Vagina (tissue), 2 donors: ENCODE results near the gene HEMK1. TPM values are rescaled to one million over a fixed set of nuclear protein-coding genes. Genes with fewer than 3 reads are reported as not detected.

ENCODE experiments used
- DNase-seq, 2 donors: peaks; one replicate each; pipeline ENCODE4 v3.0.0-alpha.2; 2017; ENCODE audit errors: extremely low spot score in 2 of 2
- H3K27ac ChIP-seq: fragments of 200-600 bp; sonication (generic); one replicate; pipeline ENCODE4 v1.5.1; 2019
- H3K27me3 ChIP-seq: fragments of 200-600 bp; sonication (generic); one replicate; pipeline ENCODE4 v1.5.1; 2019
- H3K36me3 ChIP-seq, 2 donors: fragments of 200-600 bp; sonication (generic); one replicate each; pipeline ENCODE4 v1.5.1; 2017 to 2019
- H3K4me1 ChIP-seq: fragments of 200-600 bp; sonication (generic); one replicate; pipeline ENCODE4 v1.5.1; 2019
- H3K4me3 ChIP-seq, 2 donors: fragments of 200-600 bp; sonication (generic); 1 replicate in 1 of 2; 2 replicates in 1 of 2; pipeline ENCODE4 v1.5.1; 2016 to 2019
- H3K9me3 ChIP-seq: fragments of 200-600 bp; sonication (generic); one replicate; pipeline ENCODE4 v1.5.1; 2019
- POLR2A ChIP-seq, 2 donors: fragments of 450-650 bp; IDR thresholded peaks; one replicate each; pipeline ENCODE4 v1.6.1; 2017; ENCODE audit warnings: antibody characterized with exemption in 2 of 2, mild to moderate bottlenecking in 2 of 2, moderate library complexity in 2 of 2
- POLR2AphosphoS5 ChIP-seq, 2 donors: sonication (generic); formaldehyde crosslinking; IDR thresholded peaks; one replicate each; pipeline ENCODE4 v1.9.0; 2017; ENCODE audit warnings: antibody characterized with exemption in 2 of 2, mild to moderate bottlenecking in 2 of 2, low read depth in 1 of 2; ENCODE audit not compliant: insufficient read depth in 1 of 2
- intact Hi-C: fragments of 100-400 bp; cut with DNase I; formaldehyde crosslinking; loops from one replicate; pipeline ENCODE4 v1.15.1; 2023
- total RNA-seq: library from RNA; depleted of rRNA; stranded (reverse); fragments of >200 nt; gene quantifications from one replicate; pipeline ENCODE4 v1.2.3, GENCODE V29; 2016
- TF ChIP-seq, protein P1 (sequence below), 3 experiments: fragments of 450-650 bp in 2 of 3; fragments of 200-600 bp in 1 of 3; sonication (generic) in 1 of 3; IDR thresholded peaks; one replicate each; pipeline ENCODE4 v1.5.1; 2017 to 2019; ENCODE audit warnings: antibody characterized with exemption in 3 of 3, mild to moderate bottlenecking in 2 of 3, moderate library complexity in 2 of 3

Gene HEMK1
- total RNA-seq, 1 donor from 2014 or later, result 3.4 TPM

DNA sequence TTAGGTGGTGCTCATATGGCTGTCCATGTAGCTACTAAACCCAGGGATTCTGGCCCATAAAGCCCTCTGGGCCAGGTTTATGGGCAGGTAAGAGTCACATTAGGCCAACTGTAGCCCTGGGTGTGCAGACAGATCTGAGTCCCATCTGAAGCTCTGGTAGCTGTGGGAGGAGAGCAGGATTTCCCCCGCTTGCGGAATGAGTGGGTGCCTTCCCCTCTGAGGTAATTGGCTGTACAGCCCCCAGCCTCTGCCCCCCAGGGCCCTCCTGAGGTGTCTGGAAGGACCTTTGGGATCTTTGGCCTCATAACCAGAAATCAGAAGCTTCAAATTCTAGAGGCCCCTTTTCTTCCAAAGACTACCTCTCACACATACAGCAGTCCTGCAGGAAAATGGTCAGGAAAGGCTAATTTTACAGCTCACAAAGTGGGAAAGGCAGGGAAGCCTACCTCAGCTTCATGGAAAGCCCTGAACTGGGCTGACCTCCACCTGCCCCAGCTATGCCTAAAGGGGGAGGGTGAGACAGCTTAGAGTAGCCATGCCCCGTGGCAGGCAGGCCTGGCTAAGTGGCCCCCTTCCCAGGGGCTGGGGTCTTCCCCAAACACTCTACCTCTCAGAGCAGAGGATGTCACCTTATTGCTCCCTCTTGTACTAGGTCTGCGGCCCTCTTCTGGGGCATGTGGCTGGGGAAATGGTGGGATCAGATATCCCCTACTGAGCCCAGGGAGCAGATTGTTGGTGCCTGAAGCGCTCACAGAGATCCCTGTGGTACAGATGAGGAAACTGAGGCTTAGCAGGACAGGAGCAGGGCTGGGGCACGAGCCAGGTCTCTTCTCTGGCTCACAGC is 16.8 kb downstream of the HEMK1 start:
- no peaks in the 10 kb centered on the region for H3K27me3 ChIP-seq

DNA sequence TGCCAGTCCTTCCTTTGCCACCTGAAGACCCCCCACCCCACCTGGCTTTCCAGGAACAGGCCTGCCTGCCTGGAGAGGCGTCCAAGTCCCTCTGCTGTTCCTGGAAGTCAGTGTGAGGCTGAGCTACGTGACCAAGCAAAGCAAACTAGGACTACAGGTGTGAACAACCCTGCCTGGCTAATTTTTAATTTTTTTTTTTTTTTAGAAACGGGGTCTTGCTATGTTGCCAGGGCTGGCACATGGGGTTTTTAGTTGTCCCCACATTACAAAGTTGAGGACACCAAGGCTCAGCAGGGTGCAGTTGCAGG is 17.4 kb downstream of the HEMK1 start:
- no peak overlapping the region for H3K4me3 ChIP-seq

More for the DNA sequence above, 16.8 kb downstream of the HEMK1 start:
- Histone ChIP-seq H3K27ac (no peak overlapping the region), H3K4me3 (no peak overlapping the region), H3K9me3 (no peaks in the 10 kb centered on the region), H3K36me3 (no peaks in the 10 kb centered on the region), H3K4me1 (peaks cover 7% of the 10 kb centered on the region)
- intact Hi-C loops, result no loop called here
- TF ChIP-seq POLR2AphosphoS5 (IDR thresholded peaks at IDR 0.05; ENCODE audit: insufficient read depth in 1 of 2, low read depth in 1 of 2) (no peak), POLR2A (IDR thresholded peaks at IDR 0.05) (no peak)
- TF ChIP-seq, protein P1, sequence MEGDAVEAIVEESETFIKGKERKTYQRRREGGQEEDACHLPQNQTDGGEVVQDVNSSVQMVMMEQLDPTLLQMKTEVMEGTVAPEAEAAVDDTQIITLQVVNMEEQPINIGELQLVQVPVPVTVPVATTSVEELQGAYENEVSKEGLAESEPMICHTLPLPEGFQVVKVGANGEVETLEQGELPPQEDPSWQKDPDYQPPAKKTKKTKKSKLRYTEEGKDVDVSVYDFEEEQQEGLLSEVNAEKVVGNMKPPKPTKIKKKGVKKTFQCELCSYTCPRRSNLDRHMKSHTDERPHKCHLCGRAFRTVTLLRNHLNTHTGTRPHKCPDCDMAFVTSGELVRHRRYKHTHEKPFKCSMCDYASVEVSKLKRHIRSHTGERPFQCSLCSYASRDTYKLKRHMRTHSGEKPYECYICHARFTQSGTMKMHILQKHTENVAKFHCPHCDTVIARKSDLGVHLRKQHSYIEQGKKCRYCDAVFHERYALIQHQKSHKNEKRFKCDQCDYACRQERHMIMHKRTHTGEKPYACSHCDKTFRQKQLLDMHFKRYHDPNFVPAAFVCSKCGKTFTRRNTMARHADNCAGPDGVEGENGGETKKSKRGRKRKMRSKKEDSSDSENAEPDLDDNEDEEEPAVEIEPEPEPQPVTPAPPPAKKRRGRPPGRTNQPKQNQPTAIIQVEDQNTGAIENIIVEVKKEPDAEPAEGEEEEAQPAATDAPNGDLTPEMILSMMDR (IDR thresholded peaks at IDR 0.05), result no peak
- DNase-seq, result no peak

DNA sequence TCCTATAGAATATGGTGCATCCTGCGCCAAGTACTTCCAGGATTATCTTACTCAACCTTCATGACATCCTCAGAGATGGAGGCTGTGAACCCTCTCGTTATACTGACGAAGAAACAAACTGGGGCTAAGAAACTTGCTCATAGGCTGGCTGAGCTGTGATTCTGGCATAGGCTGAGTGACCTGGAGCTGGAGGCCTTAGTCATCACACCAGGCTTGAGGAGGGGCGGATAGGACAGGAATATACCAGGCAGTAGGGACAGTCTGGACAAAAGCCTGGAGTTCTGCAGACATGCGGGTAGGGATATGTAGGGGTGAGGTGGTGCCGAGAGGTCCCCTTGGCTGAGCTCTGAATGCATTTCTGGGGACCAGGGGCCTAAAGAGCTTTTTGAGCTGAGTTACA is 18.1 kb downstream of the HEMK1 start:
- H3K36me3 ChIP-seq, result no peaks in the 10 kb centered on the region
- no peak for DNase-seq
- TF ChIP-seq, protein P1 (IDR thresholded peaks at IDR 0.05), result no peak
- TF ChIP-seq POLR2AphosphoS5 (IDR thresholded peaks at IDR 0.05; ENCODE audit: insufficient read depth in 1 of 2, low read depth in 1 of 2), result no peak
- TF ChIP-seq POLR2A (IDR thresholded peaks at IDR 0.05), result no peak
- no peak overlapping the region for H3K4me3 ChIP-seq
- H3K9me3 ChIP-seq, result no peaks in the 10 kb centered on the region
- H3K4me1 ChIP-seq, result peaks cover 15% of the 10 kb centered on the region
- no peaks in the 10 kb centered on the region for H3K27me3 ChIP-seq
- H3K27ac ChIP-seq, result no peak overlapping the region
- intact Hi-C loops, result no loop called here

More for the DNA sequence above, 17.4 kb downstream of the HEMK1 start:
- Histone ChIP-seq H3K9me3 (no peaks in the 10 kb centered on the region), H3K27ac (no peak overlapping the region), H3K36me3 (no peaks in the 10 kb centered on the region), H3K27me3 (no peaks in the 10 kb centered on the region), H3K4me1 (peaks cover 12% of the 10 kb centered on the region)
- intact Hi-C loops, result no loop called here
- TF ChIP-seq POLR2AphosphoS5 (IDR thresholded peaks at IDR 0.05; ENCODE audit: insufficient read depth in 1 of 2, low read depth in 1 of 2) (no peak), POLR2A (IDR thresholded peaks at IDR 0.05) (no peak)
- TF ChIP-seq, protein P1 (IDR thresholded peaks at IDR 0.05), result no peak
- no peak for DNase-seq

DNA sequence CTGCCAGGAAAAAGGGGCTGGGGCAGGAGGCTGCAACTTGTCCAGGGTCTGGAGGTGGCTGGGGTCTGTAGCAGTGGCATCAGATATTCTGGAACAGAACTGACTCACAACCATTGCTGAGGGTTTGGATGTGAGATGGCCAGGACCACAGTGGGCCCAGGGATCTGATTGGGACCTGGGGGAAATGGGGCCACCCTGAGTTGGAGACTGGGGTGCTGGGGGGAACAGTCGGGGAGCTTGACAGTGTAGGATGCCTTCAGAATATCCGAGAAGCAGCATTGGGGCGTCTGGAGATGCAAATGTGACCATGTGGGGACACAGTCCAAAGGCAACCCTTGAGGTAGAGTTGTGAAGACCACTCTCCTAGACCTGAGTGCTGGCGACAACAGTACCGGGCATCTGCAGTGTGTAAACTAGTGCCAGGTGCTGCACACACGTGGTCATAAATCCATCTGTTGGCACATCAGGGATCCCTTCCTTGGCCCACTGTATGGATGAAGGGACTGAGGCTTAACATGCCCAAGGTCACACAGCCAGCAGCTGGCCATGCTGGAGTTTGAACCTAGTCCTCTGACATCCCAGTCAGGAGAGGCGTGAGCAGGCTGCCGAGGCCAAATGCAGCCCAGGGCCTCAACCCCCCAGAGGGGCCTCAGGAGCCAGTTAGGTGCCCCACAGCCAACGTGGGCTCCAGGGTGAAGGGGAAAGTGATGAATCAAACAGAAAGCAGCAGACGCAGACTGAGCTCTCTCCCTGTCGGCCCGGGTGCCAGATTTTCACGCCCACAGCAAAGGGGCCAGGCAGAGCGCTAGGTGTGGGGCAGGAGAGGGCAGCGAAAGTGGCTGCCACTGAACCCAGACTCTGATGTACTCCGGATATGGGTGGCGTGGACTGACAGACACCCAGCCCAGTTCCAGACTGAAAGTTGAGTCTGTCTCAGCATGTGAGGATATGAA is 18.8 kb downstream of the HEMK1 start:
- intact Hi-C loops, result no loop called here
- no peak overlapping the region for H3K4me3 ChIP-seq
- H3K27ac ChIP-seq, result no peak overlapping the region
- TF ChIP-seq POLR2A (IDR thresholded peaks at IDR 0.05) (no peak), POLR2AphosphoS5 (IDR thresholded peaks at IDR 0.05; ENCODE audit: insufficient read depth in 1 of 2, low read depth in 1 of 2) (no peak)
- TF ChIP-seq, protein P1 (IDR thresholded peaks at IDR 0.05), result no peak
- H3K4me1 ChIP-seq, result peaks cover 22% of the 10 kb centered on the region
- H3K27me3 ChIP-seq, result no peaks in the 10 kb centered on the region
- H3K9me3 ChIP-seq, result no peaks in the 10 kb centered on the region
- no peak for DNase-seq
- no peaks in the 10 kb centered on the region for H3K36me3 ChIP-seq
